Pancreas (tissue), 10 donors: ENCODE results near the gene RAB3IL1. TPM values are rescaled to one million over a fixed set of nuclear protein-coding genes. Genes with fewer than 3 reads are reported as not detected.

ENCODE experiments used
- ATAC-seq, 4 donors: fragments of 200-7000 bp; cut with Tn5 transposase; one replicate each; pipeline versions ENCODE4 v1.8.0 to v1.9.1; 2020; ENCODE audit warnings: mild to moderate bottlenecking in 4 of 4, moderate library complexity in 4 of 4
- DNase-seq, 6 donors: peaks; one replicate each; pipeline ENCODE4 v3.0.0-alpha.2; 2020
- FAIRE-seq: peaks from 2 replicates; lab custom pipeline; 2012; peaks lifted over from hg19 to GRCh38; lab: Jason Lieb, UNC
- H3K27ac ChIP-seq, 4 donors: fragments of 200-600 bp; sonication (generic); 1 replicate in 3 of 4; 2 replicates in 1 of 4; pipeline versions ENCODE4 v1.5.0 to v1.8.0; 2020
- H3K27me3 ChIP-seq, 4 donors: fragments of 200-600 bp; one replicate each; pipeline ENCODE4 v1.8.0; 2021
- H3K36me3 ChIP-seq, 3 donors: fragments of 200-600 bp; sonication (generic) in 1 of 3; one replicate each; pipeline versions ENCODE4 v1.5.0 to v1.8.0; 2020 to 2021
- H3K4me1 ChIP-seq, 3 donors: fragments of 200-600 bp; one replicate each; pipeline ENCODE4 v1.8.0; 2021
- H3K4me3 ChIP-seq, 4 donors: fragments of 200-600 bp; sonication (generic) in 2 of 4; one replicate each; pipeline versions ENCODE4 v1.5.0 to v1.8.0; 2020 to 2021
- H3K9me3 ChIP-seq, 4 donors: fragments of 200-600 bp; one replicate each; pipeline ENCODE4 v1.8.0; 2021
- WGBS, 2 donors: extraction: QIAGEN DNeasy Blood & Tissue Kit; methylation state at CpG; one replicate each; pipeline ENCODE4 v1.1.7; 2013; 5-methylcytosine and 5-hydroxymethylcytosine counted together
- intact Hi-C, 3 donors: fragments of 100-400 bp; cut with DNase I; formaldehyde crosslinking; loops; one replicate each; pipeline versions ENCODE4 v1.11.1 to v1.14.2; 2022
- polyA plus RNA-seq, 2 donors: library from polyadenylated mRNA; stranded (reverse); fragments of 200-250 nt; gene quantifications; one replicate each; pipeline ENCODE4 v1.2.3, GENCODE V29; 2013
- total RNA-seq, 6 donors: library from RNA; stranded (reverse); fragmentation: NEBNext Ultra II Directional in 4 of 6; extraction: Animal tissue kit (Norgen Biotek cat#: 25700) in 4 of 6; gene quantifications; one replicate each; pipeline versions ENCODE4 v1.2.1 to v1.2.4, GENCODE V29; 2021 to 2023
- TF ChIP-seq, protein P1 (sequence below), 4 donors: fragments of 200-600 bp; sonication (generic) in 3 of 4; IDR thresholded peaks; one replicate each; pipeline versions ENCODE4 v1.5.0 to v1.8.0; 2021; ENCODE audit warnings: antibody characterized with exemption in 4 of 4
- donor health status: healthy with polysubstance abuse.
- donor health status: DM: no; HTN: no; CAD: no; lungs with moderate emphysema.
- donor health status: DM: no; HTN: no; CAD: no.
- donor health status: control.
- donor health status: control.
- donor health status: Bipolar disorder and iron deficiency.
- donor health status: DM: yes; HTN: yes; CAD: no.
- donor health status: DM: no; HTN: no; CAD: no.
- donor health status: DM: no; HTN: no; CAD: no.
- donor health status: DM: yes; HTN: yes; CAD: no.

Gene RAB3IL1
- total and polyA plus RNA-seq, 8 donors, result 1.9 to 5.6 (median 3.2) TPM

DNA sequence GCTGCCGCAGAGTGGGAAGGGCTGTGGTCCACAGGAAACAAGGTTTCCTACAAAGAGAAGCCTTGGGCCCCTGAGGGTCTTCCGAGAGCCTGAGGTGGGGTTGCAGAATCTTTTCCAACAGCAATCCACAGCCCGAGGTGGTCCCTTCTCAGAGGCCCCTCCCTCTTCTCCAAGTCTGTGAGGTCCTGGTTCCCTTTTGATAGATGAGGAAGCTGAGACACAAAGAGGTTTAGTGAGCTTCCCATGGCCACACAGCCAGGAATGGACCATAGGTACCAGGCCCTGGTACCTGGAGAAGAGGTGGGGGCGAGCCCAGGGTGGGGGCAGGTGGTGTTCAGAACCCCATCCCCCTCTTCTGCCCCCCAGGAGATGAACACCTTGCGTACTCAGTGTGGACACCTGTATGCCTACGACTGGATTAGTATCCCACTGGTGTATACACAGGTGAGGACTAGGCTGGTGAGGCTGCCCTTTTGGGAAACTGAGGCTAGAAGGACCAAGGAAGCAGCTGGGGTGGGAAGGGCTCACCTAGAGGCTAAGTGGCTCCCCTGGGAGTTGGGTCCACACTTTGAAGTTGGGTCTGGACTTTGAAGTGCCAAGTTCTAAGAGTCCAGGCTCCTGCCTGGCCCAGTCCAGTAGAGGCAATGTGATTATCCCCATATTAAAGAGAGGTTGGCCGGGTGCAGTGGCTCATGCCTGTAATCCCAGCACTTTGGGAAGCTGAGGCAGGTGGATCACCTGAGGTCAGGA lies 39.8 kb upstream of the RAB3IL1 start:
- H3K4me3 ChIP-seq, result no peak overlapping the region
- intact Hi-C loops, result loop anchor here in 2 of 3 donors (10.0 kb wide), 2 partner anchors 98 to 152 kb away; no protein-coding TSS in a partner anchor
- no peaks in the 10 kb centered on the region for H3K27me3 ChIP-seq
- TF ChIP-seq, protein P1, sequence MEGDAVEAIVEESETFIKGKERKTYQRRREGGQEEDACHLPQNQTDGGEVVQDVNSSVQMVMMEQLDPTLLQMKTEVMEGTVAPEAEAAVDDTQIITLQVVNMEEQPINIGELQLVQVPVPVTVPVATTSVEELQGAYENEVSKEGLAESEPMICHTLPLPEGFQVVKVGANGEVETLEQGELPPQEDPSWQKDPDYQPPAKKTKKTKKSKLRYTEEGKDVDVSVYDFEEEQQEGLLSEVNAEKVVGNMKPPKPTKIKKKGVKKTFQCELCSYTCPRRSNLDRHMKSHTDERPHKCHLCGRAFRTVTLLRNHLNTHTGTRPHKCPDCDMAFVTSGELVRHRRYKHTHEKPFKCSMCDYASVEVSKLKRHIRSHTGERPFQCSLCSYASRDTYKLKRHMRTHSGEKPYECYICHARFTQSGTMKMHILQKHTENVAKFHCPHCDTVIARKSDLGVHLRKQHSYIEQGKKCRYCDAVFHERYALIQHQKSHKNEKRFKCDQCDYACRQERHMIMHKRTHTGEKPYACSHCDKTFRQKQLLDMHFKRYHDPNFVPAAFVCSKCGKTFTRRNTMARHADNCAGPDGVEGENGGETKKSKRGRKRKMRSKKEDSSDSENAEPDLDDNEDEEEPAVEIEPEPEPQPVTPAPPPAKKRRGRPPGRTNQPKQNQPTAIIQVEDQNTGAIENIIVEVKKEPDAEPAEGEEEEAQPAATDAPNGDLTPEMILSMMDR (IDR thresholded peaks at IDR 0.05), result no peak
- DNase-seq (peak in 2 of 6 donors; percentile 11 to 14), FAIRE-seq (no peak), ATAC-seq (no peak)
- H3K27ac ChIP-seq, result no peak overlapping the region
- WGBS, 2 donors, result 92 to 94% methylated on average over 7 of the region's 7 CpGs
- no peaks in the 10 kb centered on the region for H3K9me3 ChIP-seq
- peaks cover 0 to 5% (median 0%) of the 10 kb centered on the region in 3 donors for H3K4me1 ChIP-seq
- no peaks in the 10 kb centered on the region for H3K36me3 ChIP-seq

- ATAC-seq, result no peak
- no peaks in the 10 kb centered on the region for H3K9me3 ChIP-seq
- no peak for FAIRE-seq
- no peaks in the 10 kb centered on the region for H3K27me3 ChIP-seq
- peak overlapping the region in 1 of 4 donors; percentile 32 for H3K4me3 ChIP-seq
- no peaks in the 10 kb centered on the region for H3K36me3 ChIP-seq
- 89 to 90% methylated on average over 19 to 20 of the region's 20 CpGs for WGBS, 2 donors
- TF ChIP-seq, protein P1 (IDR thresholded peaks at IDR 0.05), result no peak
- peak in 2 of 6 donors; percentile 10 to 20 for DNase-seq
- H3K27ac ChIP-seq, result no peak overlapping the region
- intact Hi-C loops, result loop anchor here in 2 of 3 donors (10.0 kb wide), 2 partner anchors 98 to 152 kb away; no protein-coding TSS in a partner anchor
- H3K4me1 ChIP-seq, result peaks cover 0 to 5% (median 0%) of the 10 kb centered on the region in 3 donors
Measured at GRCh38 chr11:61956191-61957020, 39.0 kb upstream of the RAB3IL1 start.

GRCh38 chr11:61955422-61956135 lies 38.2 kb upstream of the RAB3IL1 start:
- TF ChIP-seq, protein P1 (IDR thresholded peaks at IDR 0.05), result no peak
- Histone ChIP-seq H3K4me1 (peaks cover 0 to 5% (median 0%) of the 10 kb centered on the region in 3 donors), H3K36me3 (no peaks in the 10 kb centered on the region), H3K9me3 (no peaks in the 10 kb centered on the region), H3K27ac (peak overlapping the region in 2 of 4 donors; percentile 39 to 58), H3K4me3 (peak overlapping the region in 2 of 4 donors; percentile 9 to 32), H3K27me3 (no peaks in the 10 kb centered on the region)
- intact Hi-C loops, result loop anchor here in 2 of 3 donors (10.0 kb wide), 2 partner anchors 99 to 151 kb away; no protein-coding TSS in a partner anchor
- peak in 3 of 6 donors; percentile 23 to 76 (median 36) for DNase-seq
- no peak for FAIRE-seq
- ATAC-seq, result peak in 3 of 4 donors; percentile 26 to 45 (median 39)
- WGBS, 2 donors, result 18 to 24% methylated on average over 38 to 56 of the region's 56 CpGs

GRCh38 chr11:61954851-61955421 lies 37.6 kb upstream of the RAB3IL1 start:
- Histone ChIP-seq H3K4me1 (peaks cover 0 to 5% (median 0%) of the 10 kb centered on the region in 3 donors), H3K36me3 (no peaks in the 10 kb centered on the region), H3K4me3 (peak overlapping the region in 2 of 4 donors; percentile 9 to 32), H3K9me3 (no peaks in the 10 kb centered on the region), H3K27me3 (no peaks in the 10 kb centered on the region), H3K27ac (peak overlapping the region in 2 of 4 donors; percentile 39 to 58)
- intact Hi-C loops, result loop anchor here in 2 of 3 donors (10.0 kb wide), 2 partner anchors 100 to 150 kb away; no protein-coding TSS in a partner anchor
- peak in 3 of 6 donors; percentile 28 to 62 (median 28) for DNase-seq
- TF ChIP-seq, protein P1 (IDR thresholded peaks at IDR 0.05), result no peak
- peak in 3 of 4 donors; percentile 61 to 78 (median 74) for ATAC-seq
- WGBS, 2 donors, result 26% methylated on average over 21 of the region's 21 CpGs
- FAIRE-seq, result no peak
